ENCODE data around the gene EP300. TPM values are rescaled to one million over a fixed set of nuclear protein-coding genes. Genes with fewer than 3 reads are reported as not detected.
A peak's percentile ranks its signal among the peaks of the same experiment; 100 is the strongest.

EP300 gene
- total and polyA plus RNA-seq, 2 experiments from 2014 or later, result 28.8 to 53.8 TPM

- no peak for DNase-seq (ENCODE audit: low spot score)
- Histone ChIP-seq H4K20me1 (ENCODE audit: insufficient read depth, poor library complexity, severe bottlenecking) (no peaks in the 10 kb centered on the region), H3K27ac (no peak overlapping the region), H3K27me3 (peaks cover 4% of the 10 kb centered on the region), H3K9me2 (replicated peaks; ENCODE audit: insufficient read depth) (no peaks in the 10 kb centered on the region), H3K4me1 (ENCODE audit: insufficient read depth) (peaks cover 7% of the 10 kb centered on the region), H3K9me3 (ENCODE audit: low read depth) (no peaks in the 10 kb centered on the region), H3K4me3 (no peak overlapping the region), H2AFZ (no peak overlapping the region), H3K4me2 (no peak overlapping the region), H3K36me3 (replicated peaks; ENCODE audit: insufficient read depth, low read depth) (no peaks in the 10 kb centered on the region), H3K79me2 (no peaks in the 10 kb centered on the region)
- TF ChIP-seq, protein P1, sequence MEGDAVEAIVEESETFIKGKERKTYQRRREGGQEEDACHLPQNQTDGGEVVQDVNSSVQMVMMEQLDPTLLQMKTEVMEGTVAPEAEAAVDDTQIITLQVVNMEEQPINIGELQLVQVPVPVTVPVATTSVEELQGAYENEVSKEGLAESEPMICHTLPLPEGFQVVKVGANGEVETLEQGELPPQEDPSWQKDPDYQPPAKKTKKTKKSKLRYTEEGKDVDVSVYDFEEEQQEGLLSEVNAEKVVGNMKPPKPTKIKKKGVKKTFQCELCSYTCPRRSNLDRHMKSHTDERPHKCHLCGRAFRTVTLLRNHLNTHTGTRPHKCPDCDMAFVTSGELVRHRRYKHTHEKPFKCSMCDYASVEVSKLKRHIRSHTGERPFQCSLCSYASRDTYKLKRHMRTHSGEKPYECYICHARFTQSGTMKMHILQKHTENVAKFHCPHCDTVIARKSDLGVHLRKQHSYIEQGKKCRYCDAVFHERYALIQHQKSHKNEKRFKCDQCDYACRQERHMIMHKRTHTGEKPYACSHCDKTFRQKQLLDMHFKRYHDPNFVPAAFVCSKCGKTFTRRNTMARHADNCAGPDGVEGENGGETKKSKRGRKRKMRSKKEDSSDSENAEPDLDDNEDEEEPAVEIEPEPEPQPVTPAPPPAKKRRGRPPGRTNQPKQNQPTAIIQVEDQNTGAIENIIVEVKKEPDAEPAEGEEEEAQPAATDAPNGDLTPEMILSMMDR (IDR thresholded peaks at IDR 0.05; ENCODE audit: poor library complexity), result no peak
- TF ChIP-seq EZH2phosphoT487 (IDR thresholded peaks at IDR 0.05; ENCODE audit: low read depth, severe bottlenecking, unreplicated experiment) (no peak), EZH2 (IDR thresholded peaks at IDR 0.05; ENCODE audit: borderline replicate concordance) (no peak)
- whole genome bisulfite sequencing (ENCODE audit: low lambda C conversion rate, missing lambda C conversion rate), result 95% methylated on average over 5 of the region's 6 CpGs
Measured at GRCh38 chr22:41193829-41194228, 101.4 kb downstream of the EP300 start.

- under 1% methylated on average over 63 of the region's 91 CpGs for WGBS (ENCODE audit: low lambda C conversion rate, missing lambda C conversion rate)
- DNase-seq (ENCODE audit: low spot score), result peak; percentile 84
Measured at GRCh38 chr22:41197038-41197972, 104.9 kb downstream of the EP300 start.

DNA sequence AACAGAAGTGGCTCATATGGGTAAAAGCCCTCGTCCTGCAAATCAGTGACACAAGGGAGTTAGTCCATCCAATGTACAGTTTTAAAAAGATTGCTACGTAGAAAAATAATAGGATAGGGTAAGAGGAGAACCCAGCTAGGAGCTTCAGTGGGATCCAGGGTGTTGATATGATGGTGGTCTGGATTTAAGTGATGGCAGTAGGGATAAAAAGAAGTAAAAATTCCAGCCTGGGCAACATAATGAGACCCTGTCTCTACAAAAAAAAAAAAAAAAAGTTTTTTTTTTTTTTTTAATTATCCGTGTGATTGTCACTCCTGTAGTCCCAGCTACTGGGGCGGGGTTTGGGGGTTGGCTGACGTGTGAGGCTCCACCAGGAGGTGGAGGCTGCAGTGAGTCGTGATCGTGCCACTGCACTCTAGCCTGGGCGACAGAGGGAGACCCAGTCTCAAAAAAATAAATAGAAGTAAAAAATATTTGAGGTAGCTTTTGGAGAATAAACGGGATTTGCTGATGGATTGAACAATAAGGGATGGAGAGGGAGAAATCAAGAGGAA lies 105.7 kb downstream of the EP300 start:
- H3K79me2 ChIP-seq, result no peaks in the 10 kb centered on the region
- no peaks in the 10 kb centered on the region for H4K20me1 ChIP-seq (ENCODE audit: insufficient read depth, poor library complexity, severe bottlenecking)
- DNase-seq (ENCODE audit: low spot score), result peak; percentile 23
- peak overlapping the region; percentile 100 for H3K4me2 ChIP-seq
- peak overlapping the region; percentile 96 for H2AFZ ChIP-seq
- 7% methylated on average over 9 of the region's 9 CpGs for WGBS (ENCODE audit: low lambda C conversion rate, missing lambda C conversion rate)
- no peaks in the 10 kb centered on the region for H3K36me3 ChIP-seq (replicated peaks; ENCODE audit: insufficient read depth, low read depth)
- H3K9me2 ChIP-seq (replicated peaks; ENCODE audit: insufficient read depth), result no peaks in the 10 kb centered on the region
- peaks cover 9% of the 10 kb centered on the region for H3K27me3 ChIP-seq
- peaks cover 7% of the 10 kb centered on the region for H3K4me1 ChIP-seq (ENCODE audit: insufficient read depth)
- no peaks in the 10 kb centered on the region for H3K9me3 ChIP-seq (ENCODE audit: low read depth)
- no peak overlapping the region for H3K27ac ChIP-seq
- TF ChIP-seq, protein P1 (IDR thresholded peaks at IDR 0.05; ENCODE audit: poor library complexity), result no peak
- TF ChIP-seq EZH2phosphoT487 (IDR thresholded peaks at IDR 0.05; ENCODE audit: low read depth, severe bottlenecking, unreplicated experiment) (no peak), EZH2 (IDR thresholded peaks at IDR 0.05; ENCODE audit: borderline replicate concordance) (no peak)
- peak overlapping the region; percentile 91 for H3K4me3 ChIP-seq

More at GRCh38 chr22:41197038-41197972, 104.9 kb downstream of the EP300 start:
- Histone ChIP-seq H3K79me2 (no peaks in the 10 kb centered on the region), H3K9me3 (ENCODE audit: low read depth) (no peaks in the 10 kb centered on the region), H3K27ac (no peak overlapping the region), H3K27me3 (peaks cover 9% of the 10 kb centered on the region), H3K4me1 (ENCODE audit: insufficient read depth) (peaks cover 7% of the 10 kb centered on the region), H3K4me3 (peak overlapping the region; percentile 91), H3K9me2 (replicated peaks; ENCODE audit: insufficient read depth) (no peaks in the 10 kb centered on the region), H3K36me3 (replicated peaks; ENCODE audit: insufficient read depth, low read depth) (no peaks in the 10 kb centered on the region), H4K20me1 (ENCODE audit: insufficient read depth, poor library complexity, severe bottlenecking) (no peaks in the 10 kb centered on the region), H2AFZ (peak overlapping the region; percentile 96), H3K4me2 (peak overlapping the region; percentile 100)
- TF ChIP-seq, protein P1 (IDR thresholded peaks at IDR 0.05; ENCODE audit: poor library complexity), result peak; percentile 10
- TF ChIP-seq EZH2phosphoT487 (IDR thresholded peaks at IDR 0.05; ENCODE audit: low read depth, severe bottlenecking, unreplicated experiment), result no peak

All from hepatocyte (in vitro differentiated cells).